Activated CD8-positive, alpha-beta T cell treated with anti-CD3 and anti-CD28 coated beads for 36 hours (primary cell): ENCODE measurements around the gene DAPK3. TPM values are rescaled to one million over a fixed set of nuclear protein-coding genes. Genes with fewer than 3 reads are reported as not detected.
A peak's percentile ranks its signal among the peaks of the same experiment; 100 is the strongest.
"Not testable (repeated sequence)": the region's sequence is repeated elsewhere in the genome, so short reads cannot be mapped to it uniquely, and the experiment has no call there.

ENCODE experiments used
- ATAC-seq: fragments of 200-7000 bp; cut with Tn5 transposase; one replicate; pipeline ENCODE4 v1.10.0; 2021; ENCODE audit warnings: mild to moderate bottlenecking, moderate library complexity
- CTCF ChIA-PET: fragments of 350-600 bp; sonication (Branson Sonifier 250); formaldehyde crosslinking; loops from one replicate; lab custom pipeline; 2021; ENCODE audit warnings: antibody characterized with exemption; lab: Charles Lee
- POLR2A ChIA-PET: fragments of 350-600 bp; sonication (Branson Sonifier 250); formaldehyde crosslinking; loops from one replicate; lab custom pipeline; 2021; ENCODE audit warnings: antibody characterized with exemption; lab: Charles Lee
- DNase-seq: peaks from one replicate; pipeline ENCODE4 v3.0.0-alpha.2; 2020
- H3K27ac Mint-ChIP-seq: one replicate; pipeline ENCODE4 v1.8.0; 2021; ENCODE audit warnings: mild to moderate bottlenecking, mixed read lengths
- H3K27me3 Mint-ChIP-seq: one replicate; pipeline ENCODE4 v1.8.0; 2021; ENCODE audit warnings: mixed read lengths
- H3K36me3 Mint-ChIP-seq: one replicate; pipeline ENCODE4 v1.8.0; 2021; ENCODE audit warnings: low read depth, mixed read lengths
- H3K4me1 Mint-ChIP-seq: one replicate; pipeline ENCODE4 v1.8.0; 2021; ENCODE audit warnings: low read depth, mixed read lengths
- H3K4me3 Mint-ChIP-seq: one replicate; pipeline ENCODE4 v1.8.0; 2021; ENCODE audit warnings: mild to moderate bottlenecking, moderate library complexity, mixed read lengths
- H3K9me3 Mint-ChIP-seq: one replicate; pipeline ENCODE4 v1.8.0; 2021; ENCODE audit warnings: mixed read lengths
- CTCF ChIP-seq: fragments of 200-600 bp; IDR thresholded peaks from one replicate; pipeline ENCODE4 v1.8.0; 2022; ENCODE audit warnings: antibody characterized with exemption, mild to moderate bottlenecking
- intact Hi-C: fragments of 100-400 bp; cut with micrococcal nuclease; formaldehyde crosslinking; loops from one replicate; pipeline ENCODE4 v1.10.0; 2022
- total RNA-seq, 2 experiments: library from RNA; stranded (reverse); gene quantifications; one replicate each; pipeline ENCODE4 v1.2.3, GENCODE V29; 2021

The DAPK3 gene
- total RNA-seq, 2 experiments from 2014 or later: 27.2 to 27.5 TPM

- Mint-ChIP-seq H3K4me1 (peaks cover 24% of the 10 kb centered on the region), H3K4me3 (peak overlapping the region; percentile 87), H3K36me3 (peaks cover 6% of the 10 kb centered on the region), H3K27ac (peak overlapping the region; percentile 78), H3K27me3 (no peaks in the 10 kb centered on the region), H3K9me3 (no peaks in the 10 kb centered on the region)
- ChIA-PET CTCF (interaction anchor here (0.6 to 3.9 kb wide), 3 partner anchors 15 to 88 kb away, joined by 3 to 16 read pairs (median 8); partner anchors contain the start of gene EEF2), POLR2A (interaction anchor here (2.5 to 3.2 kb wide), 2 partner anchors 12 to 17 kb away, joined by 10 to 131 read pairs; partner anchors contain the start of gene EEF2)
- TF ChIP-seq CTCF: no peak
- DNase-seq: no peak
- no peak for ATAC-seq
- intact Hi-C loops: no loop called here
Measured at GRCh38 chr19:3970313-3970807, 539 bp downstream of the DAPK3 start.

- Mint-ChIP-seq H3K36me3 (peaks cover 6% of the 10 kb centered on the region), H3K9me3 (no peaks in the 10 kb centered on the region), H3K27ac (peak overlapping the region; percentile 78), H3K4me3 (peak overlapping the region; percentile 87), H3K27me3 (no peaks in the 10 kb centered on the region), H3K4me1 (peaks cover 24% of the 10 kb centered on the region)
- TF ChIP-seq CTCF: no peak
- ChIA-PET POLR2A (interaction anchor here (1.2 to 3.3 kb wide), 7 partner anchors 8 to 148 kb away, joined by 3 to 22 read pairs (median 6); partner anchors contain the start of gene EEF2), CTCF (interaction anchor here (0.8 to 3.9 kb wide), 3 partner anchors 16 to 121 kb away, joined by 3 to 16 read pairs (median 6); partner anchors contain the start of gene EEF2)
- intact Hi-C loops: no loop called here
- ATAC-seq (no peak), DNase-seq (no peak)
Measured at GRCh38 chr19:3969435-3970312, 1.2 kb downstream of the DAPK3 start.

- ChIA-PET POLR2A (interaction anchor here (1.2 to 3.3 kb wide), 7 partner anchors 9 to 147 kb away, joined by 3 to 22 read pairs (median 6); partner anchors contain the start of gene EEF2), CTCF (interaction anchor here (0.8 to 3.9 kb wide), 3 partner anchors 16 to 120 kb away, joined by 3 to 16 read pairs (median 6); partner anchors contain the start of gene EEF2)
- TF ChIP-seq CTCF: no peak
- peaks cover 8% of the 10 kb centered on the region for H3K36me3 Mint-ChIP-seq
- no peak for ATAC-seq
- no peaks in the 10 kb centered on the region for H3K27me3 Mint-ChIP-seq
- no peaks in the 10 kb centered on the region for H3K9me3 Mint-ChIP-seq
- peaks cover 24% of the 10 kb centered on the region for H3K4me1 Mint-ChIP-seq
- intact Hi-C loops: no loop called here
- peak overlapping the region; percentile 35 for H3K4me3 Mint-ChIP-seq
- no peak overlapping the region for H3K27ac Mint-ChIP-seq
- DNase-seq: no peak
Measured at GRCh38 chr19:3968556-3969434, 2.1 kb downstream of the DAPK3 start.

GRCh38 chr19:3967983-3968382, 2.9 kb downstream of the DAPK3 start:
- H3K27me3 Mint-ChIP-seq, ATAC-seq, H3K9me3 Mint-ChIP-seq, intact Hi-C loops, H3K4me3 Mint-ChIP-seq, H3K27ac Mint-ChIP-seq, DNase-seq: not testable (repeated sequence)
- ChIA-PET CTCF (interaction anchor here (0.7 kb wide), 1 partner anchor 1019 kb away, joined by 3 read pairs; no protein-coding TSS in a partner anchor), POLR2A (interaction anchor here (1.6 to 3.3 kb wide), 3 partner anchors 9 to 17 kb away, joined by 6 to 22 read pairs (median 12); partner anchors contain the start of gene EEF2)
- Mint-ChIP-seq H3K4me1 (peaks cover 24% of the 10 kb centered on the region), H3K36me3 (peaks cover 10% of the 10 kb centered on the region)
